Vagina (tissue), 2 donors: ENCODE measurements around the gene ZCCHC7.

Experiments used
- CTCF ChIP-seq, 3 experiments: fragments of 450-650 bp in 2 of 3; fragments of 200-600 bp in 1 of 3; sonication (generic) in 1 of 3; IDR thresholded peaks; one replicate each; pipeline ENCODE4 v1.5.1; 2017 to 2019; ENCODE audit warnings: antibody characterized with exemption in 3 of 3, mild to moderate bottlenecking in 2 of 3, moderate library complexity in 2 of 3
- POLR2A ChIP-seq, 2 donors: fragments of 450-650 bp; IDR thresholded peaks; one replicate each; pipeline ENCODE4 v1.6.1; 2017; ENCODE audit warnings: antibody characterized with exemption in 2 of 2, mild to moderate bottlenecking in 2 of 2, moderate library complexity in 2 of 2

GRCh38 chr9:37392272-37392671 lies 271.9 kb downstream of the ZCCHC7 start:
- TF ChIP-seq POLR2A (IDR thresholded peaks at IDR 0.05) (no peak), CTCF (IDR thresholded peaks at IDR 0.05) (no peak)
